PC-3 (cell line): ENCODE data around the gene FAM200A. TPM values are rescaled to one million over a fixed set of nuclear protein-coding genes. Genes with fewer than 3 reads are reported as not detected.

Experiments used
- ATAC-seq: fragments of 200-7000 bp; cut with Tn5 transposase; 2 replicates; pipeline ENCODE4 v1.9.1; 2020; ENCODE audit warnings: mild to moderate bottlenecking, moderate library complexity
- BruUV-seq: library from RNA; stranded (reverse); fragments of 400-500 nt; replicated peaks from 2 replicates; lab custom pipeline; 2021; lab: Mats Ljungman, UMichigan
- CTCF ChIA-PET: fragments of 300-600 bp; sonication (Branson Sonifier 250); formaldehyde crosslinking; loops from one replicate; lab custom pipeline; 2022; ENCODE audit warnings: antibody characterized with exemption; lab: Charles Lee
- POLR2A ChIA-PET: fragments of 300-600 bp; sonication (Branson Sonifier 250); formaldehyde crosslinking; loops from one replicate; lab custom pipeline; 2022; ENCODE audit warnings: antibody characterized with exemption; ENCODE audit not compliant: unreplicated experiment; lab: Charles Lee
- DNase-seq: peaks from one replicate; pipeline ENCODE4 v3.0.0-alpha.2; 2015
- H2AFZ ChIP-seq: fragments of 300-600 bp; sonication (generic); 2 replicates; pipeline ENCODE4 v1.6.0; 2016; ENCODE audit warnings: antibody characterized with exemption, low read length
- H3F3A ChIP-seq: fragments of 300-600 bp; sonication (generic); one replicate; pipeline ENCODE4 v1.6.0; 2017; ENCODE audit warnings: antibody characterized with exemption, low read length, control low read depth, mild to moderate bottlenecking; ENCODE audit not compliant: unreplicated experiment
- H3K27ac ChIP-seq: fragments of 300-600 bp; sonication (generic); 2 replicates; pipeline ENCODE4 v1.5.1; 2016; ENCODE audit warnings: mild to moderate bottlenecking, low read length
- H3K27me3 ChIP-seq: fragments of 300-600 bp; sonication (generic); 2 replicates; pipeline ENCODE4 v1.6.1; 2016; ENCODE audit warnings: low read length, mixed read lengths
- H3K36me3 ChIP-seq: fragments of 300-600 bp; sonication (generic); 2 replicates; pipeline ENCODE4 v1.6.1; 2016; ENCODE audit warnings: low read depth, mixed run types, low read length, mixed read lengths
- H3K4me1 ChIP-seq: fragments of 300-600 bp; sonication (generic); 2 replicates; pipeline ENCODE4 v1.5.1; 2016; ENCODE audit warnings: low read length; ENCODE audit not compliant: insufficient read depth
- H3K4me2 ChIP-seq: fragments of 300-600 bp; sonication (generic); 2 replicates; pipeline ENCODE4 v1.6.0; 2016; ENCODE audit warnings: low read length
- H3K4me3 ChIP-seq: fragments of 300-600 bp; sonication (generic); 2 replicates; pipeline ENCODE4 v1.5.1; 2016; ENCODE audit warnings: mild to moderate bottlenecking, low read length, mixed read lengths
- H3K79me2 ChIP-seq: fragments of 300-600 bp; sonication (generic); 2 replicates; pipeline ENCODE4 v1.6.1; 2017; ENCODE audit warnings: low read length, mixed read lengths
- H3K9ac ChIP-seq: fragments of 300-600 bp; sonication (generic); 2 replicates; pipeline ENCODE4 v1.6.0; 2016; ENCODE audit warnings: mild to moderate bottlenecking, low read length
- H3K9me2 ChIP-seq: fragments of 300-600 bp; sonication (generic); replicated peaks from 2 replicates; pipeline ENCODE4 v1.6.1; 2016; ENCODE audit warnings: mixed run types, low read length, mixed read lengths
- H3K9me3 ChIP-seq: fragments of 300-600 bp; sonication (generic); 2 replicates; pipeline ENCODE4 v1.6.1; 2016; ENCODE audit warnings: low read length, mixed read lengths
- H4K20me1 ChIP-seq: fragments of 300-600 bp; sonication (generic); 2 replicates; pipeline ENCODE4 v1.6.1; 2016; ENCODE audit warnings: low read length, mixed read lengths
- EZH2 ChIP-seq: fragments of 300-600 bp; sonication (generic); IDR thresholded peaks from one replicate; pipeline ENCODE4 v1.6.1; 2017; ENCODE audit warnings: antibody characterized with exemption, mild to moderate bottlenecking, low read length; ENCODE audit not compliant: unreplicated experiment
- EZH2phosphoT487 ChIP-seq: fragments of 300-600 bp; sonication (generic); IDR thresholded peaks from 2 replicates; pipeline ENCODE4 v1.6.1; 2018; ENCODE audit warnings: mild to moderate bottlenecking, antibody characterized with exemption, low read length, borderline replicate concordance
- intact Hi-C: fragments of 100-400 bp; cut with micrococcal nuclease; formaldehyde crosslinking; loops from 2 replicates; pipeline ENCODE4 v1.9.0; 2023
- total RNA-seq: library from RNA; depleted of rRNA; stranded (reverse); fragments of >200 nt; gene quantifications from 2 replicates; pipeline ENCODE4 v1.2.3, GENCODE V29; 2014
- TF ChIP-seq, protein P1 (sequence below): fragments of 300-600 bp; sonication (generic); conservative IDR thresholded peaks from 2 replicates; pipeline ENCODE4 v1.5.1; 2017; ENCODE audit warnings: antibody characterized with exemption, low read depth, mild to moderate bottlenecking, low read length

Gene FAM200A
- total RNA-seq, 1 experiment from 2014 or later = 3.8 TPM

DNA sequence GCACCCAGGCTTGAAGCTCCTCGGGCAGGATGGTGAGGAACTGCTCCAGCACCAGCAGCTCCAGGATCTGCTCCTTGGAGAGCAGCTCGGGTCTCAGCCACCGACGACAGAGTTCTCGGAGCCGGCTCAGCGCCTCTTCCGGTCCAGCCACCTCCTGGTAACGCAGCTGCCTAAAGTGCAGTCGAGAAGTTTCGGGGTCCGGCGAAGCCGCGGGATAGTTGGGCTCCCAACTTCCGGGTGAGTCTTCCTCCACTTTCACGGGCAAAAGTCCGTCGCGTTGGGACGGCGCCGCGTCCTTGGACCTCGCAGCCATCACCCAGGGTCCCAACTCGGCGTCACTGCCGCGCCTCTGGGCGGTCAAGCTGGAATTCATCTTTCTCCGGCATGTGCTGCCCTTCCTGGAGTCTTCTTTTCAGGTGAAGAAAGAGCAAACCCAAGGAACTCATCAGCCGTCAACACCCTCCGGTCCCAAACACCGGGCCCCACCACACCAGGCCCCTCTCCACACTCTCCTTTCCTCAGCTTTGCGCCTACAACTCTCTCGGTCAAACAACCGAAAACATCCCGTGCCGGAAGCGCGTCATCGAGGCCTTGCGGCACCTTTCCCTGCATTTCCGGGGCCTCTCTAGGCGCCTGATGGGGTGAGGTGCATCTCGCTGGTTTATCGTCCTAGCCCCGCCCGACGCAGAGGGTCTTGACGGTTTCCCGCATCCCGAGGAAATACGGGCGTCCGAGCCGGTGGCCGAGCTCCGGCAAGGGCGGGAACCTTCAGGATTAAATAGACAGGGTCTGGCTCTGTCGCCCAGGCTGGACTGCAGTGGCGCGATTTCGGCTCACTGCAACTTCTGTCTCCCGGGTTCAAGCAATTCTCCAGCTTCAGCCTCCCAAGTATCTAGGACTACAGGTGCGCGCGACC is 51.9 kb downstream of the FAM200A start, which contains the start of gene ZNF394:
Gene ZNF394 (minus strand): TSS at position 561 of the 916 bp plus-strand sequence. CDS start 188 bp downstream, at position 373.
- Histone ChIP-seq H3F3A (no peaks in the 10 kb centered on the region), H3K9me2 (no peaks in the 10 kb centered on the region), H3K4me1 (0 out of 2 replicates have a peak, but pooled peaks cover 5% of the 10 kb centered on the region), H3K27me3 (no peaks in the 10 kb centered on the region), H3K27ac (peak within 1 kb of the TSS; percentile 63), H3K36me3 (peaks cover 3% of the 10 kb centered on the region; the same call in 1 of the 2 replicates), H3K9me3 (no peaks in the 10 kb centered on the region), H4K20me1 (peaks cover 16% of the 10 kb centered on the region), H3K9ac (peak within 1 kb of the TSS; percentile 85), H3K4me2 (peak within 1 kb of the TSS; percentile 100), H3K79me2 (peaks cover 49% of the 10 kb centered on the region), H3K4me3 (peak within 1 kb of the TSS; percentile 97), H2AFZ (peak within 1 kb of the TSS; percentile 97)
- peak; percentile 89 for DNase-seq
- TF ChIP-seq, protein P1, sequence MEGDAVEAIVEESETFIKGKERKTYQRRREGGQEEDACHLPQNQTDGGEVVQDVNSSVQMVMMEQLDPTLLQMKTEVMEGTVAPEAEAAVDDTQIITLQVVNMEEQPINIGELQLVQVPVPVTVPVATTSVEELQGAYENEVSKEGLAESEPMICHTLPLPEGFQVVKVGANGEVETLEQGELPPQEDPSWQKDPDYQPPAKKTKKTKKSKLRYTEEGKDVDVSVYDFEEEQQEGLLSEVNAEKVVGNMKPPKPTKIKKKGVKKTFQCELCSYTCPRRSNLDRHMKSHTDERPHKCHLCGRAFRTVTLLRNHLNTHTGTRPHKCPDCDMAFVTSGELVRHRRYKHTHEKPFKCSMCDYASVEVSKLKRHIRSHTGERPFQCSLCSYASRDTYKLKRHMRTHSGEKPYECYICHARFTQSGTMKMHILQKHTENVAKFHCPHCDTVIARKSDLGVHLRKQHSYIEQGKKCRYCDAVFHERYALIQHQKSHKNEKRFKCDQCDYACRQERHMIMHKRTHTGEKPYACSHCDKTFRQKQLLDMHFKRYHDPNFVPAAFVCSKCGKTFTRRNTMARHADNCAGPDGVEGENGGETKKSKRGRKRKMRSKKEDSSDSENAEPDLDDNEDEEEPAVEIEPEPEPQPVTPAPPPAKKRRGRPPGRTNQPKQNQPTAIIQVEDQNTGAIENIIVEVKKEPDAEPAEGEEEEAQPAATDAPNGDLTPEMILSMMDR = no peak
- no peak for TF ChIP-seq EZH2
- TF ChIP-seq EZH2phosphoT487 = no peak
- ChIA-PET POLR2A (interaction anchor here (0.6 kb wide), 3 partner anchors 26 to 519 kb away, joined by 3 to 5 read pairs (median 3); no protein-coding TSS in a partner anchor), CTCF (no interaction called here)
- intact Hi-C loops = loop anchor here (1.0 kb wide), 1 partner anchor 116 kb away; the partner anchor contains the start of gene ZSCAN25
- peak; percentile 45 for ATAC-seq
- TSS peak; percentile 89 for BruUV-seq

DNA sequence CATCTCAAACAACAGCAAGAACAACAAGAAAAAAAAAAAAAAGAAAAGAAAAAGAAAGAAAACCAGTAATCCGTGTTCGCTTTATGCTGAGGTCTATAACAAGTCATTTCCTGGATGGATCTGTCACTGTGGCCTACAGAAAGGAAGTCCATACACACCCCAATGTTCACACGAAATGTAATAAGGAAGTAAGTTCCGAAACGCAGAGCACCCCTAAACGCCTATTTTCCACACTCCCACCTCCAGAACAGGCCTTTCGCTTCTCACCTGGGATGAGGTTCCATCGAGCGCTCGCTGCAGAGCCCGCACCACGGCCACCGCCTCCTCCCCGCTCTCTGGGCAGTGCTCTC is 52.6 kb downstream of the FAM200A start:
- no peaks in the 10 kb centered on the region for H3K9me2 ChIP-seq
- DNase-seq (no peak), ATAC-seq (peak; percentile 7; the same call in 1 of the 2 replicates)
- intact Hi-C loops = no loop called here
- H3F3A ChIP-seq = no peaks in the 10 kb centered on the region
- H3K9me3 ChIP-seq = peaks cover 2% of the 10 kb centered on the region; the same call in 1 of the 2 replicates
- peak overlapping the region; percentile 97 for H2AFZ ChIP-seq
- ChIA-PET POLR2A (interaction anchor here (0.6 kb wide), 1 partner anchor 26 kb away, joined by 3 read pairs; no protein-coding TSS in a partner anchor), CTCF (no interaction called here)
- H3K4me3 ChIP-seq = peak overlapping the region; percentile 97
- H3K27ac ChIP-seq = peak overlapping the region; percentile 63
- H3K9ac ChIP-seq = peak overlapping the region; percentile 85
- H3K4me2 ChIP-seq = peak overlapping the region; percentile 100
- 0 out of 2 replicates have a peak, but pooled peaks cover 5% of the 10 kb centered on the region for H3K4me1 ChIP-seq
- H3K79me2 ChIP-seq = peaks cover 49% of the 10 kb centered on the region
- no TSS peak for BruUV-seq
- no peaks in the 10 kb centered on the region for H3K27me3 ChIP-seq
- H4K20me1 ChIP-seq = peaks cover 16% of the 10 kb centered on the region
- TF ChIP-seq, protein P1 = no peak
- H3K36me3 ChIP-seq = peaks cover 9% of the 10 kb centered on the region
